GM10248 (cell line): ENCODE data around the gene SLC1A4.

Experiments
- CTCF ChIA-PET: fragments of 300-600 bp; sonication (Branson Sonifier 250); formaldehyde crosslinking; extraction: SDS; loops from one replicate; lab custom pipeline; 2021; ENCODE audit warnings: antibody characterized with exemption; lab: Yijun Ruan, JAX
- POLR2A ChIA-PET: fragments of 350-650 bp; sonication (Branson Sonifier 250); formaldehyde crosslinking; extraction: SDS; loops from one replicate; lab custom pipeline; 2020; ENCODE audit warnings: antibody characterized with exemption; lab: Yijun Ruan, JAX
- DNase-seq: peaks from one replicate; pipeline ENCODE4 v3.0.0; 2012; ENCODE audit errors: extremely low spot score
- CTCF ChIP-seq: IDR thresholded peaks from 2 replicates; pipeline ENCODE4 v1.5.1; 2012; ENCODE audit warnings: mild to moderate bottlenecking, low read depth; ENCODE audit errors: extremely low read depth, missing control alignments, control extremely low read depth

SLC1A4 gene

GRCh38 chr2:64951306-64951953 is 37.8 kb upstream of the SLC1A4 start:
- CTCF ChIA-PET, result interaction anchor here (2.3 kb wide), 1 partner anchor 33 kb away, joined by 8 read pairs; no protein-coding TSS in a partner anchor
- no peak for DNase-seq
- no peak for TF ChIP-seq CTCF
- POLR2A ChIA-PET, result no interaction called here

- CTCF ChIA-PET, result interaction anchor here (2.3 to 2.5 kb wide), 2 partner anchors 10 to 34 kb away, joined by 8 to 12 read pairs; no protein-coding TSS in a partner anchor
- no peak for DNase-seq
- no peak for TF ChIP-seq CTCF
- POLR2A ChIA-PET, result no interaction called here
Observed at GRCh38 chr2:64952096-64952495, 37.1 kb upstream of the SLC1A4 start.

GRCh38 chr2:64952511-64953482 is 36.4 kb upstream of the SLC1A4 start:
- ChIA-PET CTCF (interaction anchor here (0.9 to 2.7 kb wide), 9 partner anchors 7 to 35 kb away, joined by 3 to 12 read pairs (median 6); no protein-coding TSS in a partner anchor), POLR2A (no interaction called here)

GRCh38 chr2:64955467-64955866 is 33.7 kb upstream of the SLC1A4 start:
- CTCF ChIA-PET, result interaction anchor here (0.7 to 2.7 kb wide), 4 partner anchors 9 to 496 kb away, joined by 3 to 12 read pairs (median 3); no protein-coding TSS in a partner anchor
- no peak for TF ChIP-seq CTCF
- POLR2A ChIA-PET, result no interaction called here
- DNase-seq, result no peak

More at GRCh38 chr2:64952511-64953482, 36.4 kb upstream of the SLC1A4 start:
- no peak for DNase-seq
- no peak for TF ChIP-seq CTCF

GRCh38 chr2:64957109-64957903 is 31.9 kb upstream of the SLC1A4 start:
- ChIA-PET CTCF (interaction anchor here (1.1 to 2.7 kb wide), 5 partner anchors 8 to 51 kb away, joined by 3 to 12 read pairs (median 4); no protein-coding TSS in a partner anchor), POLR2A (no interaction called here)
- TF ChIP-seq CTCF, result no peak
- DNase-seq, result no peak

GRCh38 chr2:64958556-64958955 is 30.6 kb upstream of the SLC1A4 start:
- CTCF ChIA-PET, result interaction anchor here (0.5 kb wide), 1 partner anchor 550 kb away, joined by 3 read pairs; no protein-coding TSS in a partner anchor
- POLR2A ChIA-PET, result no interaction called here
- TF ChIP-seq CTCF, result no peak
- DNase-seq, result no peak
